PC-3 (cell line): ENCODE results near the gene TLCD4. TPM values are rescaled to one million over a fixed set of nuclear protein-coding genes. Genes with fewer than 3 reads are reported as not detected.

Experiments
- ATAC-seq: fragments of 200-7000 bp; cut with Tn5 transposase; 2 replicates; pipeline ENCODE4 v1.9.1; 2020; ENCODE audit warnings: mild to moderate bottlenecking, moderate library complexity
- BruUV-seq: library from RNA; stranded (reverse); fragments of 400-500 nt; replicated peaks from 2 replicates; lab custom pipeline; 2021; lab: Mats Ljungman, UMichigan
- CTCF ChIA-PET: fragments of 300-600 bp; sonication (Branson Sonifier 250); formaldehyde crosslinking; loops from one replicate; lab custom pipeline; 2022; ENCODE audit warnings: antibody characterized with exemption; lab: Charles Lee
- POLR2A ChIA-PET: fragments of 300-600 bp; sonication (Branson Sonifier 250); formaldehyde crosslinking; loops from one replicate; lab custom pipeline; 2022; ENCODE audit warnings: antibody characterized with exemption; ENCODE audit not compliant: unreplicated experiment; lab: Charles Lee
- DNase-seq: peaks from one replicate; pipeline ENCODE4 v3.0.0-alpha.2; 2015
- H2AFZ ChIP-seq: fragments of 300-600 bp; sonication (generic); 2 replicates; pipeline ENCODE4 v1.6.0; 2016; ENCODE audit warnings: antibody characterized with exemption, low read length
- H3F3A ChIP-seq: fragments of 300-600 bp; sonication (generic); one replicate; pipeline ENCODE4 v1.6.0; 2017; ENCODE audit warnings: antibody characterized with exemption, low read length, control low read depth, mild to moderate bottlenecking; ENCODE audit not compliant: unreplicated experiment
- H3K27ac ChIP-seq: fragments of 300-600 bp; sonication (generic); 2 replicates; pipeline ENCODE4 v1.5.1; 2016; ENCODE audit warnings: mild to moderate bottlenecking, low read length
- H3K27me3 ChIP-seq: fragments of 300-600 bp; sonication (generic); 2 replicates; pipeline ENCODE4 v1.6.1; 2016; ENCODE audit warnings: low read length, mixed read lengths
- H3K36me3 ChIP-seq: fragments of 300-600 bp; sonication (generic); 2 replicates; pipeline ENCODE4 v1.6.1; 2016; ENCODE audit warnings: low read depth, mixed run types, low read length, mixed read lengths
- H3K4me1 ChIP-seq: fragments of 300-600 bp; sonication (generic); 2 replicates; pipeline ENCODE4 v1.5.1; 2016; ENCODE audit warnings: low read length; ENCODE audit not compliant: insufficient read depth
- H3K4me2 ChIP-seq: fragments of 300-600 bp; sonication (generic); 2 replicates; pipeline ENCODE4 v1.6.0; 2016; ENCODE audit warnings: low read length
- H3K4me3 ChIP-seq: fragments of 300-600 bp; sonication (generic); 2 replicates; pipeline ENCODE4 v1.5.1; 2016; ENCODE audit warnings: mild to moderate bottlenecking, low read length, mixed read lengths
- H3K79me2 ChIP-seq: fragments of 300-600 bp; sonication (generic); 2 replicates; pipeline ENCODE4 v1.6.1; 2017; ENCODE audit warnings: low read length, mixed read lengths
- H3K9ac ChIP-seq: fragments of 300-600 bp; sonication (generic); 2 replicates; pipeline ENCODE4 v1.6.0; 2016; ENCODE audit warnings: mild to moderate bottlenecking, low read length
- H3K9me2 ChIP-seq: fragments of 300-600 bp; sonication (generic); replicated peaks from 2 replicates; pipeline ENCODE4 v1.6.1; 2016; ENCODE audit warnings: mixed run types, low read length, mixed read lengths
- H3K9me3 ChIP-seq: fragments of 300-600 bp; sonication (generic); 2 replicates; pipeline ENCODE4 v1.6.1; 2016; ENCODE audit warnings: low read length, mixed read lengths
- H4K20me1 ChIP-seq: fragments of 300-600 bp; sonication (generic); 2 replicates; pipeline ENCODE4 v1.6.1; 2016; ENCODE audit warnings: low read length, mixed read lengths
- EZH2 ChIP-seq: fragments of 300-600 bp; sonication (generic); IDR thresholded peaks from one replicate; pipeline ENCODE4 v1.6.1; 2017; ENCODE audit warnings: antibody characterized with exemption, mild to moderate bottlenecking, low read length; ENCODE audit not compliant: unreplicated experiment
- EZH2phosphoT487 ChIP-seq: fragments of 300-600 bp; sonication (generic); IDR thresholded peaks from 2 replicates; pipeline ENCODE4 v1.6.1; 2018; ENCODE audit warnings: mild to moderate bottlenecking, antibody characterized with exemption, low read length, borderline replicate concordance
- intact Hi-C: fragments of 100-400 bp; cut with micrococcal nuclease; formaldehyde crosslinking; loops from 2 replicates; pipeline ENCODE4 v1.9.0; 2023
- total RNA-seq: library from RNA; depleted of rRNA; stranded (reverse); fragments of >200 nt; gene quantifications from 2 replicates; pipeline ENCODE4 v1.2.3, GENCODE V29; 2014
- TF ChIP-seq, protein P1 (sequence below): fragments of 300-600 bp; sonication (generic); conservative IDR thresholded peaks from 2 replicates; pipeline ENCODE4 v1.5.1; 2017; ENCODE audit warnings: antibody characterized with exemption, low read depth, mild to moderate bottlenecking, low read length

Gene TLCD4
- total RNA-seq, 1 experiment from 2014 or later: 8.3 TPM

DNA sequence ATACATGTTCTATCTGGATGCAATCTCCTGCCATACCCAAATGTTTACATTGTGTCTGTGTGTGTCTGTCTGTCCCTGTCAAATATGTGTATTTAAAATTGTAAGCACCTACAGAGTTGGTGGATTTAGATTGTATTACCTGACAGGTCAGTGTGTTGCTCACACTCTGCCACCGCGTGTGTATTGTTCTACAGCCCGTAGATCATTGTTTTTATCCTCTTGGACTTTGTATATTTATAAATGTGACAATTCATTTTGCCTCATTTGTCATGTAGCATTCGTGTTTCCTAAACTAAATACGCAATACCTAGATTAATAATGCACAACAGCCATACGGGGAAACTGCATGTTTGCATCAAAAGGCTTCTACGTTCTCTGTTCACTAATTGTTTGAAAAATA, 45.0 kb upstream of the TLCD4 start:
- H3K4me2 ChIP-seq: peak overlapping the region; percentile 93
- no peaks in the 10 kb centered on the region for H3F3A ChIP-seq
- ATAC-seq: no peak
- no peaks in the 10 kb centered on the region for H3K36me3 ChIP-seq
- ChIA-PET CTCF (interaction anchor here (0.6 to 1.4 kb wide), 2 partner anchors 12 to 162 kb away, joined by 3 to 7 read pairs; no protein-coding TSS in a partner anchor), POLR2A (interaction anchor here (0.7 kb wide), 1 partner anchor 208 kb away, joined by 3 read pairs; no protein-coding TSS in a partner anchor)
- peak overlapping the region; percentile 97 for H2AFZ ChIP-seq
- H3K79me2 ChIP-seq: 0 out of 2 replicates have a peak, but pooled peaks cover 6% of the 10 kb centered on the region
- TSS peak; percentile 79 for BruUV-seq
- H3K27me3 ChIP-seq: no peaks in the 10 kb centered on the region
- H3K9ac ChIP-seq: peak overlapping the region; percentile 90
- H3K4me1 ChIP-seq: peaks cover 16% of the 10 kb centered on the region
- H3K27ac ChIP-seq: peak overlapping the region; percentile 78
- intact Hi-C loops: loop anchor here (1.0 to 2.0 kb wide), 2 partner anchors 24 to 45 kb away; partner anchors contain the start of gene TLCD4
- TF ChIP-seq EZH2phosphoT487 (no peak), EZH2 (no peak)
- TF ChIP-seq, protein P1, sequence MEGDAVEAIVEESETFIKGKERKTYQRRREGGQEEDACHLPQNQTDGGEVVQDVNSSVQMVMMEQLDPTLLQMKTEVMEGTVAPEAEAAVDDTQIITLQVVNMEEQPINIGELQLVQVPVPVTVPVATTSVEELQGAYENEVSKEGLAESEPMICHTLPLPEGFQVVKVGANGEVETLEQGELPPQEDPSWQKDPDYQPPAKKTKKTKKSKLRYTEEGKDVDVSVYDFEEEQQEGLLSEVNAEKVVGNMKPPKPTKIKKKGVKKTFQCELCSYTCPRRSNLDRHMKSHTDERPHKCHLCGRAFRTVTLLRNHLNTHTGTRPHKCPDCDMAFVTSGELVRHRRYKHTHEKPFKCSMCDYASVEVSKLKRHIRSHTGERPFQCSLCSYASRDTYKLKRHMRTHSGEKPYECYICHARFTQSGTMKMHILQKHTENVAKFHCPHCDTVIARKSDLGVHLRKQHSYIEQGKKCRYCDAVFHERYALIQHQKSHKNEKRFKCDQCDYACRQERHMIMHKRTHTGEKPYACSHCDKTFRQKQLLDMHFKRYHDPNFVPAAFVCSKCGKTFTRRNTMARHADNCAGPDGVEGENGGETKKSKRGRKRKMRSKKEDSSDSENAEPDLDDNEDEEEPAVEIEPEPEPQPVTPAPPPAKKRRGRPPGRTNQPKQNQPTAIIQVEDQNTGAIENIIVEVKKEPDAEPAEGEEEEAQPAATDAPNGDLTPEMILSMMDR: no peak
- H3K9me3 ChIP-seq: no peaks in the 10 kb centered on the region
- peak overlapping the region; percentile 91 for H3K4me3 ChIP-seq
- no peaks in the 10 kb centered on the region for H4K20me1 ChIP-seq
- no peaks in the 10 kb centered on the region for H3K9me2 ChIP-seq
- DNase-seq: no peak

DNA sequence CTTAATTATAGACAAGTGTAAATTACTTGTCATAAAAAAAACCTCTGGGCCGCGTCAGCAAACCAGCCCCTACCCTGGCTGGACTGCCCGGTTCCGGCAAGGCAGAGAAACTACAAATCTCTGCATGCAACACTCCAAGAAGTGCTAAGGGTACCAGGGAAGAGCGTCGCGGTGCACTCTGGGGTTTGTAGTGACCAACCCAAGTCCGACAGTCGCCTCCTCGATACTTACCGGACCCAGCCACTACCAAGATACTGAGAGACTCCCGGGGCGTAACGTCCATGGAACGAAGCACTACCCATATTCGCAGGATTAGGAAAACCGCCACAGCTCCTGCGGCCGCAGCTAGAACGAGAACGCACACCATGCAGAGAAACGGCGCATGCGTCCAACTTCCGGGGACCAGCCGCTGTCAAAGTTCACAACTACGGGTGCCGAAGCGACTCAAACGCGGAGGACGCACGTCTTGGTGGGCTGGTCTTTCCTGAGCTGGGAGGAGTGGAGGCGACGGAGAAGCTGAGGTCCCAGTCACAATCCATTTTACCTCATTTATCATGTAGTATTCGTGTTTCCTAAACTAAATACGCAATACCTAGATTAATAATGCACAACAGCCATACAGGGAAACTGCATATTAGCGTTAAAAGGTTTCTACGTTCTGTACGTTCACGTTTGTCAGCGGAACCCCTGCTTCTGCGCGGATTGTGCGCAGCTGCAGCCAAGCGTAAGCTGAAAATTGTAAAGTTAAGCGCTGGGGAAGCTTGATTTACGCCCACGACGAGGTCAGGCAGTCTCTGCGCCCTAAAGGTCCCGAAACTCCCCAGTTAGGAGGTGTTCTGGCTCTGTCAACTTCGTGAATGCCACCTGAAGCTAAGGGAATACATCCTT, 44.4 kb upstream of the TLCD4 start, which contains the start of gene ALG14:
TSS of gene ALG14 (minus strand) at position 420 of the 888 bp plus-strand sequence. CDS start at position 367, 53 bp downstream.
- H3K36me3 ChIP-seq: no peaks in the 10 kb centered on the region
- BruUV-seq: TSS peak; percentile 95
- H3K9me3 ChIP-seq: no peaks in the 10 kb centered on the region
- intact Hi-C loops: loop anchor here (1.0 to 2.0 kb wide), 4 partner anchors 12 to 161 kb away; partner anchors contain the start of gene TLCD4
- peak; percentile 99 for ATAC-seq
- H3K27ac ChIP-seq: peak within 1 kb of the TSS; percentile 78
- ChIA-PET CTCF (interaction anchor here (1.4 to 1.6 kb wide), 2 partner anchors 12 to 161 kb away, joined by 7 to 20 read pairs; partner anchors contain the start of gene RWDD3), POLR2A (interaction anchor here (0.6 to 1.4 kb wide), 5 partner anchors 43 to 215 kb away, joined by 3 to 33 read pairs (median 5); partner anchors contain the start of gene RWDD3)
- peak within 1 kb of the TSS; percentile 91 for H3K4me3 ChIP-seq
- H3K27me3 ChIP-seq: no peaks in the 10 kb centered on the region
- H3K79me2 ChIP-seq: 0 out of 2 replicates have a peak, but pooled peaks cover 6% of the 10 kb centered on the region
- no peaks in the 10 kb centered on the region for H4K20me1 ChIP-seq
- peak within 1 kb of the TSS; percentile 90 for H3K9ac ChIP-seq
- H3K4me2 ChIP-seq: peak within 1 kb of the TSS; percentile 93
- TF ChIP-seq, protein P1: no peak
- no peak for TF ChIP-seq EZH2phosphoT487
- no peak for TF ChIP-seq EZH2
- no peaks in the 10 kb centered on the region for H3K9me2 ChIP-seq
- peaks cover 16% of the 10 kb centered on the region for H3K4me1 ChIP-seq
- DNase-seq: peak; percentile 94
- no peaks in the 10 kb centered on the region for H3F3A ChIP-seq
- peak within 1 kb of the TSS; percentile 97 for H2AFZ ChIP-seq
